ENCODE results near the gene SMIM21. TPM values are rescaled to one million over a fixed set of nuclear protein-coding genes. Genes with fewer than 3 reads are reported as not detected.

Gene SMIM21
- polyA plus RNA-seq (ENCODE audit: insufficient read length), result not detected

DNA sequence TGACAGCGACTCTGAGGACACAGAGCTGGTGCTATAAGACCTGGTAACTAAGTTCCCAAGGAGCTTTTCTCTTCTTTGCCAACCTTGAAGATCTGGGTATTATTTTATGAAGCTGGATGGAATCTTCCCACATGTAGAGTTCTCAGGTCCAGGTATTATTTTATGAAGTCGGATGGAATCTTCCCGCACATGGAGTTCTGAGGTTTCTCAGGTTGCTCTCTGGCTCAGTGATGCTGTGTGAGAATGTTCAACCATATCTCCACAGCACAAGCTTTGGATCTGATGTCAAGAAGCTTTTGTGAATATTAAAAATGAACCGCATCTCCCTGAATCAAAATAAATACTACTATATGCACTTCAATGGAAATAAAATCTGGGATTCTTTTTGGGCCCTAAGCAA is at the start of gene SMIM21:
Gene SMIM21 (minus strand): TSS at position 101 of the 400 bp plus-strand sequence. CDS start 140 bp downstream, outside the sequence.
- DNase-seq (ENCODE audit: low read depth), result no peak

- no peak for DNase-seq (ENCODE audit: low read depth)
Measured at GRCh38 chr18:75475228-75475627, 47.7 kb upstream of the SMIM21 start.

GRCh38 chr18:75474332-75474731 is 46.8 kb upstream of the SMIM21 start:
- DNase-seq (ENCODE audit: low read depth), result no peak

DNA sequence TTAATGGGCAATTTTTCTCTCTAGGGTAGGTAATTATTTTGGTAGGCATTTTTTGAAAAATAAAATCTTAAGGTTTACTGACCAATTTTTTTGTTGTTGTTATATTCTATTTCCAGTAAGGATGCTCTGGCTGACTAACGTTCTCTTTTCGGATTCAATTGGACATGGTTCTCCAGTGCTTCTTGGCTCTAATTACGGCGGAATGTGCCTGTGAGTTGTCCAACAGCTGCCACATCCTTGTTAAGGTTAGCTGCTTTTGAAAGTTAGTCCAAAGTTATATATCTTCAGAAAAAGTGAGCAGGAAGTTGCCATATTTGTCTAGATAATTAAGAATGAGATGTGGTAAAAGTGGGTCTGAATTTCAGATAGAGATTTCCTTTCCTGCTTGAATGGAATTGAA is 45.8 kb upstream of the SMIM21 start:
- no peak for DNase-seq (ENCODE audit: low read depth)

- no peak for DNase-seq (ENCODE audit: low read depth)
Measured at GRCh38 chr18:75472906-75473305, 45.4 kb upstream of the SMIM21 start.

GRCh38 chr18:75472396-75472795 is 44.9 kb upstream of the SMIM21 start:
- DNase-seq (ENCODE audit: low read depth), result no peak

DNA sequence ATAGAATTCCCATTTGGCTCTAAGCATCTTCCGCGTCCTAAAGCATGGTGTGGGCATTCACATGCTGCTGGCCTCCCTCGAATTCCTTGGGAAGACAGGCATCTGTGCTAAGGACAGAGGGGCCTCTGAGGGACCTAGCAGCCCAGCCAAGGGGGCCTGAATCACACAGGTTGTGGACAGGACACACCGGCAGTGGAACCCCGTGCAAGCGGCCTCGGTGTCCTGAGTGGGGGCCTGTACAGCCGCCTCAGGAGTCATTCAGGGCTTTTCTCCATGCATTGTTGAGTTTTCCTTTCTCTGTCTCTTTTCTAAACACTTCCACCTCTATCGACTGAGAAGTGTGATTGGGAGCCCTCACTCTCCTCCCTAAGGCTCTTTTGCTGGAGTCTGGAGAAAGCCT is 44.3 kb upstream of the SMIM21 start:
- no peak for DNase-seq (ENCODE audit: low read depth)

DNA sequence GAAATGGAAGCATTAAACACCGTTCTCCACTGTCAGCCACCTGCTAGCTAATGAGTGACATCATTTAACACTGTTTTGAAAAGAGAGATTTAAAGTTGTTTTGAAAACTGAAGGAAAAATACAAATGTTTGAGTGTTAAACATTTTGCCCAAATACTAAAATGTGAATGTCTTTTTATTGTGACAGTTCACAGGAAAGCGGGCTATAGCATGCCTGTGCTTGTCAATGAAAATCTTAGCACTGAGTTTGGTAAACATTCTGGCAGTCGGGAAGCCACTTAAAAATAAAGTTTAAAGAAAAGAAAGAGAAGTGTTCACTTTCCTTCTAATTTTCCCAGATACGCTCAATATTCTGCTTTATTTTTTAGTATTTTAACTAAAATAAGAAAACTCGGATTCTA is 40.3 kb upstream of the SMIM21 start:
- no peak for DNase-seq (ENCODE audit: low read depth)

GRCh38 chr18:75467281-75467795 is 39.8 kb upstream of the SMIM21 start:
- DNase-seq (ENCODE audit: low read depth), result no peak

- DNase-seq (ENCODE audit: low read depth), result no peak
Measured at GRCh38 chr18:75464356-75464755, 36.9 kb upstream of the SMIM21 start.

DNA sequence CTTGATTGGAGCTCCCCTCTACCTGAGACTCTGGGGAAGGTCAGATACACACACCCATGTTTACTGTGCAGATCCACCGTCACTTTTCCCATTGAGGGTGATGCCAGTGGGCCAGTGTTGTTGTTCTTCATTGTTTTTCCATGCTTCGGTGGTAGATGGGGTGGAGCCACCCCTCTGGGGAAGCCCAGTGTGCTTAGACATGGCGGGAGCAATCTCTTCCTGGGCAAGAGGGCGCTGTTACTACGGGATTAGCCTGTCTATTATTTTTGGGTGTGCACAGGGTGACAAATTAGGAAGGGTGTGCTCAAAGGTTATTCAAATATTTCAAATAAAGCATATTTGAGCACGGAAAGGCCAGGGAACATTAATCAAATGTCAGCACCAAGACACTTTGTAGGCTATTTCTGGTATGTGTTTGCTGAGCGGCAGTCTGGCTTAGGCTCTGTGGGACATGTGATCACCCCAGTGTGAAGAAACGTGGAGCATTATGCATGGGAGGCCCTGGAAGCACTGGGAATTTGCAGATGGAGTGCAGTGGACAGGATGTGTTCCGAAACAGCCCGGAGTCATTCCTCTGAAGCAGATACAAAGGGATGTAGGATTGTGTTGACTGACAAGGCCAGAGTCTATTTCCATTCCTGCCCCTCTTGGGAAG is 34.8 kb upstream of the SMIM21 start:
- no peak for DNase-seq (ENCODE audit: low read depth)

DNA sequence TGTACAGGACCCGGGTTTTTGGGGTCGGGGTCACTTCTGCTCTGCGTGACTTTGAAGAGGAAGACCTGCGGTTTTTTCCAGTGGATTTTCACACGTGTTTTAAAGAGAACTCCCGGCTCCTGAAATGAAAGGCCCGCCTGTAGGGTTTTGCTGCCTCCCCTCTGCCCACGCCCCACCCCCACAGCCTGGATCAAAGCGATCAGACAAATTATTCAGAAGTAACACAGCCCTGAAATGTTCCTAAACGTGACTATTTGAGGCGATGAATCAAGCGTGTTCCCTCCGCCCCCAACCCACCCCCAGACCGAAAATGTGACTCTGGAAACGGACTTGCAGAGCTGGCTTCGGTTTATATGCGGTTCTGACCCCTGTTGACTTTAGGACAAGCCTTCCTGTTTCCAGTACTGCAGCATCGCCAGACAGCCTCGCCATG is 28.7 kb upstream of the SMIM21 start:
- no peak for DNase-seq (ENCODE audit: low read depth)

GRCh38 chr18:75455249-75456198 is 28.0 kb upstream of the SMIM21 start:
- DNase-seq (ENCODE audit: low read depth), result no peak

GRCh38 chr18:75454022-75454795 is 26.7 kb upstream of the SMIM21 start:
- no peak for DNase-seq (ENCODE audit: low read depth)

DNA sequence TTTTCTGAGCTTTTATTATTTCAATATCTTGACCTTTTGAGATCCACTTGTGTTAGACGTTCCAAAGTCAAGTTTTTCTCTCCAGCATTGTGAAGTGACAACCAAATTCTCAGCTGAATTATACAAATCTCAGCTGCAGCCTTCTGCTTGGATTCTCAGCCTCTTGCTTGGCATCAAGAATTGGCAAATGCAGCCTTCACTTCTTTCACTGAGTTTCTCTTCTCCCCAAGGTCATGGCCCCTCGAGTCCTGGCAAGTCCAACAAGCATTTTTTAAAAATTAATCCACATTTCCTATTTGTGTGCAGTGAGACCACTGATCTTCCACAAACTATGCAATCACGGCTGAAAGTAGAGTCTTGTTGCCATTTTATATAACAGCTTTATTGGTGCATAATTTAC is 23.4 kb upstream of the SMIM21 start:
- no peak for DNase-seq (ENCODE audit: low read depth)

DNA sequence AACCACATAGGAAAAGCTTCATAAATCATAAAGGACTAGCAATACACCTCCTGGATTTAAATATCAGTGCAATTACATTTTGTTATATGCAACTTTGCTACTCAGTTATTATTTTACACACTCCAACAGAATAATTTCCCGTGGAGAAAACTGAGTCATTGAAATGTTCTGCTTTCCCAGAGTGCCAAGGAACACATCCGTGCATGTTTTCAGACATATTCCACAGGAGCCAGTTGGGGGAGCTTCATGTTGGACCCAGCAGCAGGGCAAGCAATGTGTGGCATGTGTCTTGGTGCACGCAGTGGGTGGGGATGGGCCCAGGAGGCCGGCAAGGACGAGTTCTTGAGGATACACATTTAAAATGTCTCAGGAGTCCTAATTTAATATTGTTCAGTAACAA is 14.4 kb upstream of the SMIM21 start:
- no peak for DNase-seq (ENCODE audit: low read depth)

GRCh38 chr18:75439348-75439747 is 11.8 kb upstream of the SMIM21 start:
- DNase-seq (ENCODE audit: low read depth), result no peak

DNA sequence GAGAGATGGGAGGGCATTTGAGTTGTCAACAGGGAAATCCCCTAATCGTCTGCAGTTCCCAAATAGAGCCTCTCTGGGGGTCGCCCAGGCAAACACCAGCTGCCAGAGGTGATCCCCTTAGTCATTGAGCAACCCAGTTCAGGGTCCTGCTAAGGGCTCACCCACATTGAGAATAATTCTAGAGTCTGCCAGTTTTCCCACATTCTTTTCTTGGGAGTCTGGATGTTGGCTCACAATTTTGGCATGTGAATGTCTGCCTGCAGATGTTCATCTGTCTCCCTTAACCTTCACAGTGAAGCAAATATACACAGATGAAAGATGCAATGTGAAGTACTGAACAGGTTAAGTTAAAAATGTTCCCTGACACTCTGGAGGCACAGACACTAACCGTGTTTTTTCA is 11.4 kb upstream of the SMIM21 start:
- no peak for DNase-seq (ENCODE audit: low read depth)

GRCh38 chr18:75437979-75438378 is 10.5 kb upstream of the SMIM21 start:
- no peak for DNase-seq (ENCODE audit: low read depth)

DNA sequence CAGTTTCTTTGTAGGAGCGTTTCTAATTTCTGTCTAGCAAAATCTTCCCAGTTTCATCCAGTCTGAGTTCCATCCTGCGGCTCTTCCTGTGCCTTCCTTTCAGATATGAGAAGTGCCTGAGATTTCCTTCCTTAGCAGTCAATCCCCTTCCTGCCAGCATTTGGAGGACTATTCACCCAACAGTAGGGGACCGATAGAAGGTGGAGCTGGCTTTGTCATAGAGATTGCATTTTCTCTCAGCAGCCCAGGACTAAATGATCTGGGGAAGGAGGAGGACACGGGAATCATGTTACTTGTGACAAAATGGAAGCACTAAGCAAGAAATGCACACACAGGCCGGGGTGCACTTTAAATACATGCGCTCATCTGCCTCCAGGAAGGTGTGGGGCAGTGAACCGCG is 5.6 kb upstream of the SMIM21 start:
- DNase-seq (ENCODE audit: low read depth), result no peak

DNA sequence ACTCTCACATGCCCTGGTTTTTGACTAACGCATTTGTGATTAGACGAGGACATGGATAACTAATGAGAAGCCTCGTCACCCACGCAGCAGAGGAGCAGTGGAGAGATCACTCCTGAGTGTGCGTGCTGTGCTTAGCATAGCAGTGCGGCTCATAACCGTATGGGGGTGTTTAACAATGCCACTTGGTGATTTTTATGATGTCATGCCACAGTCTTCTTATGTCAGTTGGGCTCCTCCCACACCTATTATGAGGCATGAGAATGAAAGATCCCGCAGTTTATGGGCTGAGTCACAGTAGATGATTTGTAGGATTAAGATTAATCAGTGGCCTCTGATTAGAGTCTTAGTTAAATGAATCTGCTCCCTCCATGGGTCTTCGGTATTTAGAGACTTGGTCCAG is 2.5 kb upstream of the SMIM21 start:
- no peak for DNase-seq (ENCODE audit: low read depth)

DNA sequence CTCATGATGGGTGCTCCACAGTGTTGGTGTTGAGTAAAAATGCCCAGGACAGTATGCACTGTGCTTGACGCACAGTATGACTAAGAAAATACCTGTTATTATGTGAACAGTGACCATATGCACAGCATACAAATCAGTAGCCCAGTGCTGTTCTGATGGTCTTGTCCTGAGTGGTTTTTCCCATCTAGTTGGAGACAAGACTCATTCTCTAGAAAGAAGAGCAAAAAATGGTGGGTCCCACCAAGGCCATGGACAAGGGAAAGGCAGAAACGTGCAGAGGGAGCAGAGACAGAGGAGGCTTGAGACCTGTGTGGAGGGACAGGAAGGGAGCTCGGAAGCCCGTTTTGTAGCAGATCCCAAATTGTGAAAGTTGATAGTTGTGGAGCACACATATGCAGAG is 987 bp upstream of the SMIM21 start:
- DNase-seq (ENCODE audit: low read depth), result no peak

Data from forelimb muscle (tissue), 1 donor.